Measurements from ENCODE around the gene PRRG3.

The PRRG3 gene

DNA sequence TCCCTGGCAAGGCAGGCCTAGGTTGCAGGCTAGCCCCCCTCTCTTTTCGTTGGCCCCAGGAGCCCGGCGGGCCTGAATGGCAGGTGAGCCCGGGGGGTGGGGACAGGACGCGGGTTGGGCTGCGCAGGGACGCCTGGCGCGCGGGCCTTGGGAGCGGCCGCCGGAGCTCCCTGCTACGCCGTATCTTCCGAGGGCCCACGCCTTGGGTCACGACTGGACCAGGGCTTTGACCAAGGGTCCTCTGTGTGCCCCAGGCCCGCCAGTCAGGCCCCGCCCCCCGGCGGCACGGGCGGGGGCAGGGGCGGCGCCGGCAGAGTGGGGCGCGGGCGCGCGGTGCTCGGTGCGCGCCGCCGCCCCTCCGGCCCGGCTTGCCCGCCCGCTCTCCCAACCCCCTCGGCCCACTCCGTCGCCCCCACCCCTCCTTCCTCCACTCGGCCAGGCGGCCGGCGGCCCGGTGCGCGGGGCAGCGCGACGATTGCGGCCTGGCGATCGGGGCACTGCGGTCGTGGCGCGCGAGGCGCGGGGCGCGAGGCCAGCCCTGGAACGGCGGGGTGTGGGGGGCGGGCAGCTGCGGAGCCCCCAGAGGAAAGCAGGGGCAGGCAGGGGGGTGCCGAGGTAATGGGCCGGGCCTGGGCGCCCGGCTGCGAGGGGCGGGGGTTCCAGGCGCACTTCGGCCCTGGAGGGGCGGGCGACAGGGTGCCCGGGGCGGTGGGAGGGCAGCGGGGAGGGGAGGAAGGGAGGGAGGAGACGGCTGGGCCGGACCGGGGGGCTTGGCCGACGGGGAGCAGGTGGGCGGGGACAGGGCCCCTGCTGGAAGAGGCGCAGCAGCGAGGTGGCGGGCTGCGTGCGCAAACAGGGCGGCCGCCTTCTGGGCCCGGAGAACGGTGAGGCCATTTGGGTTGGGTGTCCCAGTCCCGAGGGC is at the start of gene PRRG3:
Gene PRRG3, plus strand, starts transcription at position 798 of the 922 bp plus-strand sequence. CDS start 3,357 bp downstream, outside the sequence.
- Histone ChIP-seq H3K27ac (ENCODE audit: low read length) (no peak within 1 kb of the TSS), H3K4me3 (ENCODE audit: low read length in 2 of 2) (no peak within 1 kb of the TSS), H3K9me3 (ENCODE audit: control insufficient read depth in 2 of 2, low read length in 2 of 2) (no peaks in the 10 kb centered on the region), H3K27me3 (ENCODE audit: control insufficient read depth in 1 of 2, insufficient read depth in 2 of 2, low read length in 2 of 2) (peaks cover 0 to 21% of the 10 kb centered on the region in 2 donors), H3K36me3 (ENCODE audit: control insufficient read depth in 2 of 2, insufficient read depth in 2 of 2, low read length in 2 of 2) (no peaks in the 10 kb centered on the region), H3K4me1 (ENCODE audit: control insufficient read depth, insufficient read depth, low read length) (no peaks in the 10 kb centered on the region), H3K9ac (ENCODE audit: low read length in 2 of 2) (no peak within 1 kb of the TSS)

DNA sequence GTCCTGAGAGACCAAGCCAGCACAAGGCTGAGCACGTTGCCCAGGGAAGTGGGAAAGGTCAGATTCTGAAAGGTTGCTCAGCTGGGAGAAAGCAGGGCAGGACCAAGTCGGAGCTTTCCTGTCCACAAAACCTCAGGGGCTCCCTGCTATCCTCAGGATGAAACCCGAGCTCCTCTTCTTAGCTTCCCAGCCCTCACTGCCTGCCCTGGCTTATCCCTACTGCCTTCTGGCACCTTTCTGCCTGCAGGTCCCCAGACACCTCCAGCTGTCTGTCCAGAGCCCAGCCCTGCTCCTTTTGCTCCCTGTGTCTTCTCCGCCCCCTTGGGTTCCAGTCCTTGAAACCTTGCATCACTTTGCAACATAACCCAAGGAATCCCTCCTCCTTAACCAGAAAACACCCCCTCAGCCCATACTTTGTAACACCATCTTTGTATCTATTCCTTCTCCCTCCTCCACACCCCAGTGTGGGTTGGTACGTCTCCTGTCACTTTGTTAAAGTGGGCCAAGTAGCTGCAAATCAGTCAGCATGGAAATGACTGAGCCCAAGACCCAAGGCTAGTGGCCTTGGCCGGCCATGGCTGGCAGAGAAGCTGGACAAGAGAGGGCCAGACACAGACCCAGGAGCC is 20.0 kb upstream of the PRRG3 start:
- Histone ChIP-seq H3K27ac (ENCODE audit: low read length) (no peak overlapping the region), H3K36me3 (ENCODE audit: control insufficient read depth in 2 of 2, insufficient read depth in 2 of 2, low read length in 2 of 2) (no peaks in the 10 kb centered on the region), H3K9me3 (ENCODE audit: control insufficient read depth in 2 of 2, low read length in 2 of 2) (peaks cover 0 to 8% of the 10 kb centered on the region in 2 donors), H3K4me1 (ENCODE audit: control insufficient read depth, insufficient read depth, low read length) (no peaks in the 10 kb centered on the region), H3K9ac (ENCODE audit: low read length in 2 of 2) (no peak overlapping the region), H3K4me3 (ENCODE audit: low read length in 2 of 2) (no peak overlapping the region), H3K27me3 (ENCODE audit: control insufficient read depth in 1 of 2, insufficient read depth in 2 of 2, low read length in 2 of 2) (peaks cover 0 to 13% of the 10 kb centered on the region in 2 donors)

DNA sequence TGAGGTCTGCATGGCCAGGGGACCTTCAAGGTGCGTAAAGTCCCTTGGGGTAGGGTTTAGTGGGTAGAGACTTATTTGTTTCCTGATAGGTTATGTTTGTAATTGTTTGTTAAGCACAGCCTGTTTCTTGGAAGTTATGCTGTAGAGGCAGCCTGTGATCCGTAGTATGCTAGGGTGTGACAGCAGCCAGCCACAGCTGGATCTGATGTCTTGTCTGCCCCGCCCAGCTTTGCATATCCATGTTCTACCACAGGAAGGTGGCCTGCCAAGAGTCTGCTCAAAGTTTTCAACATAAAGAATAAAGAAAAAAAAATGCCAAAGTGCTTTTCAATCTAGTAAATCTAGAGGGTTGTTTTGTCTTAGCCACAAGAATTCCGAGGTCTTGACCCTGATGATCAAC is 19.1 kb upstream of the PRRG3 start:
- H3K9me3 ChIP-seq (ENCODE audit: control insufficient read depth in 2 of 2, low read length in 2 of 2), result peaks cover 0 to 4% of the 10 kb centered on the region in 2 donors
- H3K4me3 ChIP-seq (ENCODE audit: low read length in 2 of 2), result no peak overlapping the region
- H3K27ac ChIP-seq (ENCODE audit: low read length), result no peak overlapping the region
- no peaks in the 10 kb centered on the region for H3K4me1 ChIP-seq (ENCODE audit: control insufficient read depth, insufficient read depth, low read length)
- H3K9ac ChIP-seq (ENCODE audit: low read length in 2 of 2), result no peak overlapping the region
- peaks cover 0 to 11% of the 10 kb centered on the region in 2 donors for H3K27me3 ChIP-seq (ENCODE audit: control insufficient read depth in 1 of 2, insufficient read depth in 2 of 2, low read length in 2 of 2)
- no peaks in the 10 kb centered on the region for H3K36me3 ChIP-seq (ENCODE audit: control insufficient read depth in 2 of 2, insufficient read depth in 2 of 2, low read length in 2 of 2)

DNA sequence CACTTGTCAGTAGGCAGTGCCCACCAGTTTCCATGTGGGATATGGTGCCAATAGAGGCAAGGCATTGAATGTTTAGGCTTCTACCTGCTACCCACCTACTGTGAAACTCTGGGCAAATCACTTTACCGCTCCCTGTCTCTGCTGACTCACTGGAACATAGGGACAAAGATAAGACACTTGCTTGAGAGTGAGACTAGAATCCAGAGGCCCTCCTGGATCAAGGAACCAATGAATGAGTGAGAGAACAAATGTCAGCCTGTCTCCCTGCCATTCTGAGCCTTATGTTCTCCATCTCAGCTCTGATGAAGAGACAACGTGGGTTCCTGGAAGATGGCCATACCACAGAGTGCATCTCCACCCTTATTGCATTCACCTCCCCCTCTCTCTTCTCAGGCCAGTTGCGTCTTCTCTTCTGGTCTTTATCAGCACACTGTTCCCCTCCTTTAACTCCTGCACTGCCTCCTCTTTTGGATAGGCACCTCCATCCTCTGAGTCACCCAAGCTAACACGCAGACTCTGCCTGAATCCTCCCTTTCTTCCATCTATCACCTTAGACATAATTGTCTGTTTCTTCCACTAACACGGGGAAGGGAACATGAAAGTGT is 15.4 kb upstream of the PRRG3 start:
- Histone ChIP-seq H3K36me3 (ENCODE audit: control insufficient read depth in 2 of 2, insufficient read depth in 2 of 2, low read length in 2 of 2) (no peaks in the 10 kb centered on the region), H3K27ac (ENCODE audit: low read length) (no peak overlapping the region), H3K9me3 (ENCODE audit: control insufficient read depth in 2 of 2, low read length in 2 of 2) (peaks cover 0 to 4% of the 10 kb centered on the region in 2 donors), H3K4me1 (ENCODE audit: control insufficient read depth, insufficient read depth, low read length) (no peaks in the 10 kb centered on the region), H3K4me3 (ENCODE audit: low read length in 2 of 2) (no peak overlapping the region), H3K9ac (ENCODE audit: low read length in 2 of 2) (no peak overlapping the region), H3K27me3 (ENCODE audit: control insufficient read depth in 1 of 2, insufficient read depth in 2 of 2, low read length in 2 of 2) (peaks cover 0 to 8% of the 10 kb centered on the region in 2 donors)

DNA sequence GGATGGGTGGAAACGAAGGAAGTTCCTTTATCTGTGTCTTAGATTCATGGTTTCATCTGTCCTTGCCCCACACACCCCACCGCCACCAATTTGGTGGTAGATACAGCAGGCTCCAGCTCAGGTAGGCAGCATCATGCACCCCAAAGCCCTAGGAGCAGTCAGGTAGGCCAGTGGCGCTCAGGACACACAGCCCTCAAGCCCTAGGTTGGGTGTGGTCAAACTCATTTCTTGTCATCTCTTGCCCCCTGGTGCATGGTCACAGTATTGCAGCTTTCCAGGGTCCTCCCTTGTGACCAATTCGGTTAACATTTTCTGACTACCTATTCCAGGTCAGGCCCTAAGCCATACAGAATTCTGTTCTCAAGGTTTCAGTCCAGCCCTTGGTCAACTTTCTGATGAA is 14.5 kb upstream of the PRRG3 start:
- Histone ChIP-seq H3K27me3 (ENCODE audit: control insufficient read depth in 1 of 2, insufficient read depth in 2 of 2, low read length in 2 of 2) (peaks cover 0 to 6% of the 10 kb centered on the region in 2 donors), H3K27ac (ENCODE audit: low read length) (no peak overlapping the region), H3K36me3 (ENCODE audit: control insufficient read depth in 2 of 2, insufficient read depth in 2 of 2, low read length in 2 of 2) (no peaks in the 10 kb centered on the region), H3K9ac (ENCODE audit: low read length in 2 of 2) (no peak overlapping the region), H3K4me3 (ENCODE audit: low read length in 2 of 2) (no peak overlapping the region), H3K9me3 (ENCODE audit: control insufficient read depth in 2 of 2, low read length in 2 of 2) (peaks cover 0 to 4% of the 10 kb centered on the region in 2 donors), H3K4me1 (ENCODE audit: control insufficient read depth, insufficient read depth, low read length) (no peaks in the 10 kb centered on the region)

DNA sequence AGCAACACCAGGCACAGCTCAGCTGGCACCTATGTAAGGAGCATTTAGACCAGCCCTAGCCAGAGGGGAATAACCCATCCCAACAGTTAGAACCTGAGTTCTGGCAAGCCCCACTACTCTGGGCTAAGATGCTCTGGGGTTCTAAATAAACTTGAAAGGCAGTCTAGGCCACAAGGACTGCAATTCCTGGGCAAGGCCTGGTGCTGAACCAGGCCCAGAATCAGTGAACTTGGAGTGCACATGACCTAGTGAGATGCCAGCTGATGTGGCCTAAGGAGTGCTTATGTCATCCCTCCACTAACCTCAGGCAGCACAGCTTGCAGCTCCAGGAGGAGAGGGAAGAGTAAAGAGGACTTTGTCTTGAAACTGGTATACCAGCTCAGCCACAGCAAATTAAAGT is 7.6 kb upstream of the PRRG3 start:
- no peaks in the 10 kb centered on the region for H3K36me3 ChIP-seq (ENCODE audit: control insufficient read depth in 2 of 2, insufficient read depth in 2 of 2, low read length in 2 of 2)
- no peak overlapping the region for H3K27ac ChIP-seq (ENCODE audit: low read length)
- H3K27me3 ChIP-seq (ENCODE audit: control insufficient read depth in 1 of 2, insufficient read depth in 2 of 2, low read length in 2 of 2), result peaks cover 0 to 3% of the 10 kb centered on the region in 2 donors
- no peaks in the 10 kb centered on the region for H3K9me3 ChIP-seq (ENCODE audit: control insufficient read depth in 2 of 2, low read length in 2 of 2)
- H3K4me1 ChIP-seq (ENCODE audit: control insufficient read depth, insufficient read depth, low read length), result no peaks in the 10 kb centered on the region
- no peak overlapping the region for H3K9ac ChIP-seq (ENCODE audit: low read length in 2 of 2)
- H3K4me3 ChIP-seq (ENCODE audit: low read length in 2 of 2), result no peak overlapping the region

DNA sequence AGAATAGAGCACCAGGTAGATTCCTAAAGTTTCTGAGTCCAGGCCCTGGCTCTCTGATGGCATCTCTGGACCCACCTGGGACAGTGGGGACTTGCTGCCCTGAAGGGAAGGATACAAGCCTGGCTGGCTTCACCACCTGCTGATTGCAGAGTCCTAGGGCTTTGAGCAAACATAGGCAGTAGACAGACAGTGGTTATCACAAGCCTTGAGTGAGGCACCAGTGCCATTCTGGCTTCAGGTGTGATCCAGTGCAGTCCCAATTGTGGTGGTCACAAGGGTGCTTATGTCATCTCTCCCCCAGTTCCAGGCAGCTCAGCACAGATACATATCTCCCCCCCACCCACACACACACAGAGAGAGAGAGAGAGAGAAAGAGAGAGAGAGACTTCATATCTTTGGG is 6.6 kb upstream of the PRRG3 start:
- Histone ChIP-seq H3K9ac (ENCODE audit: low read length in 2 of 2) (no peak overlapping the region), H3K9me3 (ENCODE audit: control insufficient read depth in 2 of 2, low read length in 2 of 2) (no peaks in the 10 kb centered on the region), H3K4me1 (ENCODE audit: control insufficient read depth, insufficient read depth, low read length) (no peaks in the 10 kb centered on the region), H3K36me3 (ENCODE audit: control insufficient read depth in 2 of 2, insufficient read depth in 2 of 2, low read length in 2 of 2) (no peaks in the 10 kb centered on the region), H3K27ac (ENCODE audit: low read length) (no peak overlapping the region), H3K4me3 (ENCODE audit: low read length in 2 of 2) (no peak overlapping the region), H3K27me3 (ENCODE audit: control insufficient read depth in 1 of 2, insufficient read depth in 2 of 2, low read length in 2 of 2) (peaks cover 0 to 7% of the 10 kb centered on the region in 2 donors)

DNA sequence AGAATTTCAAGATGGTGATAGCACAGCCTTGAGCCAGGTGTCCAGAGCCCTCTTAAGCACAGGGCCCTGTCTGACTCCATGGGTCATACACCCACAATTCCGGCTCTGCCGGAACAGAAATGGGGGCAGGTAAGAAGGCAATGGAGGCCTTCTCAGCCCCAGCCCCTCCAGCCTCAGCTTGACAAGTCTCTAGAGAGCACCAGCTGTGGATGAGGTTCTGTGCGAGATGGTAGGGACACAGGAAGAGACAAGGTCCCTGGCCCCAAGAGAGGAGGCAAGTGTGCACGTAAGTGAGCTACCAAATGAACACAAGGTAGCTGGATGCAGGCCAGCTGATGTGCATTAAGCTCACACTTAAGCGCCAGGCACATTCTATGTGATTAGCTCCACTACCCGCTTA is 2.4 kb upstream of the PRRG3 start:
- no peaks in the 10 kb centered on the region for H3K4me1 ChIP-seq (ENCODE audit: control insufficient read depth, insufficient read depth, low read length)
- H3K4me3 ChIP-seq (ENCODE audit: low read length in 2 of 2), result no peak overlapping the region
- H3K9ac ChIP-seq (ENCODE audit: low read length in 2 of 2), result no peak overlapping the region
- H3K9me3 ChIP-seq (ENCODE audit: control insufficient read depth in 2 of 2, low read length in 2 of 2), result no peaks in the 10 kb centered on the region
- H3K36me3 ChIP-seq (ENCODE audit: control insufficient read depth in 2 of 2, insufficient read depth in 2 of 2, low read length in 2 of 2), result no peaks in the 10 kb centered on the region
- no peak overlapping the region for H3K27ac ChIP-seq (ENCODE audit: low read length)
- peaks cover 0 to 18% of the 10 kb centered on the region in 2 donors for H3K27me3 ChIP-seq (ENCODE audit: control insufficient read depth in 1 of 2, insufficient read depth in 2 of 2, low read length in 2 of 2)

DNA sequence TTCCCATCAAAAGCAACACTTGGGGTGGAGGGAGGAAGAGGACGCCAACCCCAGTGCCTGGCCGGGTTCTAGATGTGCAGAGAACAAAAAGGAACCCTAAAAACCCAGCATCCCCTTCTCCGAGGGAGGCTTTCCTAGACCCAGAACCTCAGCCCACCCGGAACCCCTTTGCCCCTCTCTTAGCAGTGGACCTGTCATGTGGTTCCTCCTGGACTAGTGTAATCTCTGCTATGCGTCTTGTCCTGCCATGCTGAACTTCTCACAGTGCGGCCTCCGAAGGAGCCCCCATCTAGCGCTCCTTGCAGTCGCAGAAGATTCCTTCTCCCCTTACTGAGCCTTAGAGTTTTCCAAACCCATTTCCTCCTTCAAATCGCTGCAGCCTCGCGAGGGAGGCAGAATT is 1.1 kb upstream of the PRRG3 start:
- Histone ChIP-seq H3K4me1 (ENCODE audit: control insufficient read depth, insufficient read depth, low read length) (no peaks in the 10 kb centered on the region), H3K27me3 (ENCODE audit: control insufficient read depth in 1 of 2, insufficient read depth in 2 of 2, low read length in 2 of 2) (peaks cover 0 to 21% of the 10 kb centered on the region in 2 donors), H3K36me3 (ENCODE audit: control insufficient read depth in 2 of 2, insufficient read depth in 2 of 2, low read length in 2 of 2) (no peaks in the 10 kb centered on the region), H3K9me3 (ENCODE audit: control insufficient read depth in 2 of 2, low read length in 2 of 2) (no peaks in the 10 kb centered on the region), H3K9ac (ENCODE audit: low read length in 2 of 2) (no peak overlapping the region), H3K4me3 (ENCODE audit: low read length in 2 of 2) (no peak overlapping the region), H3K27ac (ENCODE audit: low read length) (no peak overlapping the region)

DNA sequence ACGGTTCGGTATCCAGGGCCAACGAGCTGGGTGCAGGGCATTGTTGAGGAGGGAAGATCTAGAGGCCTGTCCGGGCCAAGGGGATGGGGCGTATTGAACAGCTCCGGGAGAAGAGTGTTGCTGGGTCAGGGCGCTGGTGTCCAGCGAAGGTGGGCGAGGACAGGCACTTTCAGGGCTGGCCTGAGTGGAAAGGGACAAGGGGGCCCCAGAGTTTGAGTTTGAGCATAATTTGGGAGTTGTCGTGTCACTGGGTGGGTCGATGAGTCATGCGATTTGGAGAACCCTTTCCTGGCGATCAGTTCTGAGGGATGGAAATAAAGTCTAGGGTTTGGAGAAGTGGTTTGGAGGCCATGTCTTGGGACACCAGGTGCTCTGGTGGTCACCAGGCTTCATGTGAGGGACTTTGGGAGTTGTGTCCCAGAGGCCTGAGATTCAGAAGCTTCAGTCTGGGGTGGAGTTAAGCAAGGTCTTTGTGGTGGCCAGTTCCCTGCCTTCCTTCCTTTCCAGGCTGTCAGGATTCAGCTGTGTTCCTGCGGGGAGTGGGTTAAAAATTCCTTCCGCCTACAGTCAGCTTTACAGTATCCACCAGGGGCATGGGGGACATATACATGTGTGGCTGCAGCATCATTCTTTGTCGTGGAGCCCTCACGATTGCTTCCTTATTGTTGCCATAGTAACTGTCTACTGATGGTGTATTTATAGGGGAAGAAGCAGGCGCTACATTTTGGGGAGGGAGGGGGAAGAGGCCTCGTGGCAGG is 504 bp downstream of the PRRG3 start:
- H3K4me1 ChIP-seq (ENCODE audit: control insufficient read depth, insufficient read depth, low read length), result no peaks in the 10 kb centered on the region
- no peak overlapping the region for H3K27ac ChIP-seq (ENCODE audit: low read length)
- H3K27me3 ChIP-seq (ENCODE audit: control insufficient read depth in 1 of 2, insufficient read depth in 2 of 2, low read length in 2 of 2), result peaks cover 0 to 20% of the 10 kb centered on the region in 2 donors
- no peak overlapping the region for H3K9ac ChIP-seq (ENCODE audit: low read length in 2 of 2)
- no peak overlapping the region for H3K4me3 ChIP-seq (ENCODE audit: low read length in 2 of 2)
- H3K36me3 ChIP-seq (ENCODE audit: control insufficient read depth in 2 of 2, insufficient read depth in 2 of 2, low read length in 2 of 2), result no peaks in the 10 kb centered on the region
- no peaks in the 10 kb centered on the region for H3K9me3 ChIP-seq (ENCODE audit: control insufficient read depth in 2 of 2, low read length in 2 of 2)
